GM12878 (cell line): ENCODE results near the gene HNRNPR. TPM values are rescaled to one million over a fixed set of nuclear protein-coding genes. Genes with fewer than 3 reads are reported as not detected.

Experiments used
- BHLHE40 ChIP-seq, 2 experiments: fragments of 450-650 bp in 1 of 2; IDR thresholded peaks; 2 replicates each; pipeline ENCODE4 v1.6.1; 2011 to 2017; ENCODE audit warnings: low read depth in 2 of 2, borderline replicate concordance in 1 of 2, improper control_type of control experiment in 1 of 2, low read length in 1 of 2, mild to moderate bottlenecking in 1 of 2
- GATAD2B ChIP-seq: fragments of 450-650 bp; conservative IDR thresholded peaks from 2 replicates; pipeline ENCODE4 v1.6.1; 2017; ENCODE audit warnings: low read depth, mild to moderate bottlenecking, moderate library complexity
- HDAC6 ChIP-seq: fragments of 200-600 bp; sonication (generic); IDR thresholded peaks from one replicate; pipeline ENCODE4 v1.8.0; 2017; ENCODE audit warnings: antibody characterized with exemption; ENCODE audit not compliant: unreplicated experiment
- KDM1A ChIP-seq: fragments of 200-600 bp; sonication (generic); IDR thresholded peaks from 2 replicates; pipeline ENCODE4 v1.6.1; 2016; ENCODE audit warnings: borderline replicate concordance
- MEF2B ChIP-seq: fragments of 450-650 bp; IDR thresholded peaks from 2 replicates; pipeline ENCODE4 v1.6.1; 2018; ENCODE audit warnings: mild to moderate bottlenecking, moderate library complexity; ENCODE audit not compliant: partially characterized antibody, poor library complexity, severe bottlenecking
- MTA2 ChIP-seq: fragments of 450-650 bp; IDR thresholded peaks from 2 replicates; pipeline ENCODE4 v1.6.1; 2016; ENCODE audit warnings: low read depth, mild to moderate bottlenecking, moderate library complexity
- MXI1 ChIP-seq: fragments of 150-350 bp; IDR thresholded peaks from 2 replicates; pipeline ENCODE4 v1.6.1; 2011; ENCODE audit warnings: low read depth, mild to moderate bottlenecking, inconsistent platforms, low read length, improper control_type of control experiment
- PBX3 ChIP-seq: IDR thresholded peaks from 2 replicates; pipeline ENCODE4 v1.6.1; 2011; ENCODE audit warnings: mild to moderate bottlenecking, low read depth, low read length, moderate library complexity; ENCODE audit not compliant: insufficient replicate concordance
- RB1 ChIP-seq: fragments of 450-650 bp; formaldehyde crosslinking; IDR thresholded peaks from 2 replicates; pipeline ENCODE4 v1.6.1; 2017; ENCODE audit warnings: mild to moderate bottlenecking, borderline replicate concordance
- RELB ChIP-seq: fragments of 450-650 bp; IDR thresholded peaks from 2 replicates; pipeline ENCODE4 v1.6.1; 2017; ENCODE audit warnings: low read depth, mild to moderate bottlenecking, moderate library complexity
- SMAD5 ChIP-seq: IDR thresholded peaks from 2 replicates; pipeline ENCODE4 v1.6.1; 2016; ENCODE audit warnings: antibody characterized with exemption, low read depth
- TCF12 ChIP-seq: IDR thresholded peaks from 2 replicates; pipeline ENCODE4 v1.6.1; 2011; ENCODE audit warnings: low read depth, mild to moderate bottlenecking, low read length
- ZBTB11 ChIP-seq: fragments of 450-650 bp; formaldehyde crosslinking; IDR thresholded peaks from 2 replicates; pipeline ENCODE4 v1.5.0; 2022; ENCODE audit warnings: mild to moderate bottlenecking, missing genetic modification characterization
- ZBTB33 ChIP-seq: fragments of 450-650 bp; IDR thresholded peaks from 2 replicates; pipeline ENCODE4 v1.6.1; 2017; ENCODE audit warnings: mild to moderate bottlenecking
- ZNF592 ChIP-seq: fragments of 450-650 bp; IDR thresholded peaks from 2 replicates; pipeline ENCODE4 v1.6.1; 2017; ENCODE audit warnings: mild to moderate bottlenecking, moderate library complexity
- polyA plus RNA-seq, 11 experiments: library from polyadenylated mRNA; depleted of rRNA in 4 of 11; unstranded in 6 of 11; stranded (reverse) in 5 of 11; fragments of >200 nt; fragmentation: Nextera tagmentation in 4 of 11; fragmentation: Illumina TruSeq in 1 of 11; extraction: Ambion mirVana in 4 of 11; extraction: Trizol in 1 of 11; gene quantifications; 1 replicate in 1 of 11; 2 replicates in 10 of 11; pipeline versions ENCODE4 v1.2.1 to v1.2.3, GENCODE V29; 2011 to 2016; ENCODE audit warnings: inconsistent platforms in 2 of 11, missing spikeins in 2 of 11, low read depth in 1 of 11
- total RNA-seq, 4 experiments: library from RNA; depleted of rRNA in 3 of 4; stranded (reverse); fragments of >200 nt in 3 of 4; fragmentation: Illumina TruSeq in 1 of 4; extraction: Trizol in 1 of 4; gene quantifications; 2 replicates each; pipeline versions ENCODE4 v1.2.1 to v1.2.3, GENCODE V29; 2013 to 2021

HNRNPR gene
- total and polyA plus RNA-seq, 10 of the 15 experiments (the other 5 are each of a cell fraction or from before 2014, with no cell fraction given): 80.5 to 280 (median 218) TPM

GRCh38 chr1:23344111-23344986 lies at the start of gene HNRNPR (continued):
- TF ChIP-seq HDAC6: no peak
- TF ChIP-seq MXI1: peak; percentile 64
- peak; percentile 99 for TF ChIP-seq PBX3
- TF ChIP-seq MTA2: no peak
- TF ChIP-seq ZBTB33: no peak
- TF ChIP-seq TCF12: peak; percentile 70
- 0 out of 2 replicates have a peak, but pooled peaks have one; percentile 14 for TF ChIP-seq RELB
- peak; percentile 88; the same call in 1 of the 2 replicates for TF ChIP-seq RB1
- TF ChIP-seq GATAD2B: peak; percentile 86; the same call in 1 of the 2 replicates
- TF ChIP-seq KDM1A: no peak
- peak; percentile 62 to 66; a peak in 3 of 4 replicates for TF ChIP-seq BHLHE40 (IDR thresholded peaks at IDR 0.05; ENCODE audit: borderline replicate concordance in 1 of 2, low read depth in 2 of 2, low read length in 1 of 2)
- peak; percentile 75 for TF ChIP-seq SMAD5
- TF ChIP-seq ZBTB11 (CRISPR knock-in tag): no peak
- TF ChIP-seq MEF2B: no peak
- TF ChIP-seq ZNF592: peak; percentile 23; the same call in 1 of the 2 replicates
